A673 (cell line): ENCODE measurements around the gene EXOC4.

ENCODE experiments used
- EZH2 ChIP-seq: fragments of 200-600 bp; sonication (generic); IDR thresholded peaks from 2 replicates; pipeline ENCODE4 v1.6.1; 2017; ENCODE audit warnings: borderline replicate concordance, low read depth, mild to moderate bottlenecking, mixed read lengths, antibody characterized with exemption, low read length; ENCODE audit not compliant: poor library complexity, severe bottlenecking
- TF ChIP-seq, protein P1 (sequence below): fragments of 300-800, 200-600 bp; sonication (generic); conservative IDR thresholded peaks from 2 replicates; pipeline ENCODE4 v1.5.1; 2017; ENCODE audit warnings: low read depth, mild to moderate bottlenecking, antibody characterized with exemption, low read length, moderate library complexity, mixed read lengths

DNA sequence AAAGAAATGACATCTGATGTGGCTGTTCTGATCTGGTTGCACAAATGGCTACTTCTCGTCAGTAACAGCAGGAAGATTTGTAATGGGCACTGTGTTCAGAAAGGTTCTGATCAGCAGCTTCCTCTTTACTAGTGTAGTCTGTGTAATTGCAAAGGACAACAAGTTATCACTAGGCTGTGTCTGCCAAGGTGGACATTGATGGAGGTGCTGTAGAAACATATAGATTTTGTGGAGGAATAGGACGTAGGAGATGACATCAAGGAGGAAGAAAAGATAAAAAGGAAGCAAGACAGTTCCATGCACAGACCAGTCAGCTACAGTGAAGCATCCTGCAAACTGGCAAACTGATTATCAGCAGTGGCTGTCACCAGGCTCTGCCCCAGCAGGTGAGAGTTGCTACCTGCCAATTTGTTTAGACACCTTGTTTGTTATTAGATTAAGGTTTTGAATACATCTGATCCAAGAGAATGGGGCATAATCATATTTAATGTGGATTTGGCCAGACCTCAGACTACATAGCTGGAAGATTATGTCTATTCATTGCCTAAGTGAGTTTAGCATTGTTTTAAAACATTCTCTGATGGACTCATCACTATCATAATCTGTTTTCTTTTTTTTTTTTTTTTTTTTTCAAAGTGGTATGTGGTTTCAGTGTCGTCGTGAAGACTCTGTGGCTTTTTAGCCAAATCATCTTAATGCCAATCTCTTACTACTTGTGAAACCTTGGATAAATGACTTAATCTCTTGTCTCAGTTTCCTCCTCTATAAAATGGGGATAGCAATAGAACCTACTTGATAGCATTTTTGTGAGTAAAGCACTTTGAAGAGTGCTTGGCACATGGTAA is 456.4 kb downstream of the EXOC4 start:
- TF ChIP-seq, protein P1, sequence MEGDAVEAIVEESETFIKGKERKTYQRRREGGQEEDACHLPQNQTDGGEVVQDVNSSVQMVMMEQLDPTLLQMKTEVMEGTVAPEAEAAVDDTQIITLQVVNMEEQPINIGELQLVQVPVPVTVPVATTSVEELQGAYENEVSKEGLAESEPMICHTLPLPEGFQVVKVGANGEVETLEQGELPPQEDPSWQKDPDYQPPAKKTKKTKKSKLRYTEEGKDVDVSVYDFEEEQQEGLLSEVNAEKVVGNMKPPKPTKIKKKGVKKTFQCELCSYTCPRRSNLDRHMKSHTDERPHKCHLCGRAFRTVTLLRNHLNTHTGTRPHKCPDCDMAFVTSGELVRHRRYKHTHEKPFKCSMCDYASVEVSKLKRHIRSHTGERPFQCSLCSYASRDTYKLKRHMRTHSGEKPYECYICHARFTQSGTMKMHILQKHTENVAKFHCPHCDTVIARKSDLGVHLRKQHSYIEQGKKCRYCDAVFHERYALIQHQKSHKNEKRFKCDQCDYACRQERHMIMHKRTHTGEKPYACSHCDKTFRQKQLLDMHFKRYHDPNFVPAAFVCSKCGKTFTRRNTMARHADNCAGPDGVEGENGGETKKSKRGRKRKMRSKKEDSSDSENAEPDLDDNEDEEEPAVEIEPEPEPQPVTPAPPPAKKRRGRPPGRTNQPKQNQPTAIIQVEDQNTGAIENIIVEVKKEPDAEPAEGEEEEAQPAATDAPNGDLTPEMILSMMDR: no peak
- TF ChIP-seq EZH2: no peak
